Measurements from ENCODE around the gene LPCAT1. TPM values are rescaled to one million over a fixed set of nuclear protein-coding genes. Genes with fewer than 3 reads are reported as not detected.

LPCAT1 gene
- total and polyA plus RNA-seq, 2 of the 13 experiments (the other 11 are each of a cell fraction or from before 2014, with no cell fraction given) = 29.8 to 90.6 TPM

GRCh38 chr5:1478271-1479035 is 45.3 kb downstream of the LPCAT1 start (continued):
- TF ChIP-seq DZIP1 (CRISPR knock-in tag; IDR thresholded peaks at IDR 0.05) (no peak), ZNF446 (CRISPR knock-in tag; IDR thresholded peaks at IDR 0.05) (no peak), TFDP2 (CRISPR knock-in tag; IDR thresholded peaks at IDR 0.05) (no peak), ARNT2 (CRISPR knock-in tag; IDR thresholded peaks at IDR 0.05; ENCODE audit: low read depth) (no peak), ZNF574 (CRISPR knock-in tag; IDR thresholded peaks at IDR 0.05) (no peak)

Measured in HepG2 (cell line).